Body of pancreas (tissue), 4 donors: ENCODE data around the gene UNC93A. TPM values are rescaled to one million over a fixed set of nuclear protein-coding genes. Genes with fewer than 3 reads are reported as not detected.

ENCODE experiments used
- ATAC-seq: fragments of 150-250 bp; one replicate; pipeline ENCODE4 v1.9.1; 2016
- DNase-seq, 4 donors: peaks; one replicate each; pipeline ENCODE4 v3.0.0-alpha.2; 2019
- H3K27ac ChIP-seq, 4 donors: fragments of 200-600 bp; sonication (generic); 1 replicate in 3 of 4; 2 replicates in 1 of 4; pipeline versions ENCODE4 v1.5.1 to v1.6.1; 2016 to 2019; ENCODE audit warnings: mild to moderate bottlenecking in 1 of 4, mixed read lengths in 1 of 4, moderate library complexity in 1 of 4
- H3K27me3 ChIP-seq, 2 donors: fragments of 200-600 bp; sonication (generic); one replicate each; pipeline ENCODE4 v1.6.0; 2016; ENCODE audit warnings: mild to moderate bottlenecking in 1 of 2
- H3K36me3 ChIP-seq, 2 donors: fragments of 200-600 bp; sonication (generic); replicated peaks in 1 of 2; 2 replicates each; pipeline ENCODE4 v1.5.1; 2016; ENCODE audit warnings: low read depth in 2 of 2; ENCODE audit not compliant: insufficient read depth in 1 of 2
- H3K4me1 ChIP-seq: fragments of 200-600 bp; sonication (generic); one replicate; pipeline ENCODE4 v1.6.0; 2016
- H3K4me3 ChIP-seq, 2 donors: fragments of 200-600 bp; sonication (generic); 1 replicate in 1 of 2; 2 replicates in 1 of 2; pipeline ENCODE4 v1.5.1; 2016 to 2019
- H3K9me3 ChIP-seq, 3 donors: fragments of 200-600 bp; sonication (generic); 1 replicate in 2 of 3; 2 replicates in 1 of 3; pipeline ENCODE4 v1.5.1; 2016
- POLR2A ChIP-seq, 3 donors: fragments of 450-650 bp; IDR thresholded peaks; one replicate each; pipeline ENCODE4 v1.6.1; 2016; ENCODE audit warnings: antibody characterized with exemption in 3 of 3, mild to moderate bottlenecking in 2 of 3
- WGBS, 2 donors: methylation state at CpG; one replicate each; pipeline ENCODE4 v1.1.5; 2017; 5-methylcytosine and 5-hydroxymethylcytosine counted together
- intact Hi-C: fragments of 100-400 bp; cut with DNase I; formaldehyde crosslinking; loops from one replicate; pipeline ENCODE4 v1.15.1; 2023
- total RNA-seq, 2 donors: library from RNA; depleted of rRNA; stranded (reverse); fragments of >200 nt; gene quantifications; one replicate each; pipeline ENCODE4 v1.1.0, GENCODE V29; 2016
- TF ChIP-seq, protein P1 (sequence below), 7 experiments: fragments of 450-650 bp in 4 of 7; fragments of 200-600 bp in 3 of 7; sonication (generic) in 3 of 7; IDR thresholded peaks; one replicate each; pipeline ENCODE4 v1.5.1; 2016 to 2019; ENCODE audit warnings: antibody characterized with exemption in 7 of 7

Gene UNC93A
- total RNA-seq, 2 donors from 2014 or later = not detected

DNA sequence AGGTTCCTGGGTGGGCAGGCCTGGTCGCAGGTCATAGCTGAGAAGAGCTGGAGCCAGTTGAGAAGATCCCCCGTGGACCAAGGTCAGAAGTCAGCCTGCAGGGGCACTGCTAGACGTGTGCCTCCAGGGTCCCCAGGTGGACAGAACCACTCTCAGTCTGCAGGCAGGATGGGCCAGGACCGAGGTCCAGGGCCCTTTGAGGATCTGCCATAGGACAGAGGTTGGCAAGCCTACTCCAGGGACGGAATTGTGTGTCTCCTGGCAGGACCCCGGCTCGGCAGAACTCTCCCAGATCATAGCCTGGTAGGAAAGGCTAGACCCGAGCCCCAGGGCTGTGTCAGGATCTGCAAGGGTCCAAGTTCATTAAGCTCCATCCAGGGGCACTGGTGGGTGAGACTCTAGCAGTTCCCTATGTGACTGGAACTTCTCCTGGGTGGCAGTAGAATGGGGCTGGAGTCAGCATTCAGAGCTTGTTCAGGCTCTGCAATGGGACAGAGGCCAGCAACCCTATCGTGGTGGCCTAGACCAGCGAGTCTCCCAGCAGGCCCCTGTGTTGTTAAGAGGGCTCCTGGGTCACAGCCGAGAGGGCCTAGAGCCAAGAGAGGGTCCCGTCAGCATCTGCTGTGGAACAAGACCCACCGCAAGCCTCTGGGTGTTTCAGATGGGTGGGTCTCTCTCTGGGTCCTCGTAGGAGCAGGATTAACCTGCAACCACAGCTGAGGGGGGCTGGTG is 51.9 kb downstream of the UNC93A start:
- H3K4me1 ChIP-seq = no peaks in the 10 kb centered on the region
- H3K36me3 ChIP-seq = no peaks in the 10 kb centered on the region
- intact Hi-C loops = no loop called here
- H3K27ac ChIP-seq = no peak overlapping the region
- ATAC-seq (no peak), DNase-seq (no peak)
- no peak overlapping the region for H3K4me3 ChIP-seq
- TF ChIP-seq, protein P1, sequence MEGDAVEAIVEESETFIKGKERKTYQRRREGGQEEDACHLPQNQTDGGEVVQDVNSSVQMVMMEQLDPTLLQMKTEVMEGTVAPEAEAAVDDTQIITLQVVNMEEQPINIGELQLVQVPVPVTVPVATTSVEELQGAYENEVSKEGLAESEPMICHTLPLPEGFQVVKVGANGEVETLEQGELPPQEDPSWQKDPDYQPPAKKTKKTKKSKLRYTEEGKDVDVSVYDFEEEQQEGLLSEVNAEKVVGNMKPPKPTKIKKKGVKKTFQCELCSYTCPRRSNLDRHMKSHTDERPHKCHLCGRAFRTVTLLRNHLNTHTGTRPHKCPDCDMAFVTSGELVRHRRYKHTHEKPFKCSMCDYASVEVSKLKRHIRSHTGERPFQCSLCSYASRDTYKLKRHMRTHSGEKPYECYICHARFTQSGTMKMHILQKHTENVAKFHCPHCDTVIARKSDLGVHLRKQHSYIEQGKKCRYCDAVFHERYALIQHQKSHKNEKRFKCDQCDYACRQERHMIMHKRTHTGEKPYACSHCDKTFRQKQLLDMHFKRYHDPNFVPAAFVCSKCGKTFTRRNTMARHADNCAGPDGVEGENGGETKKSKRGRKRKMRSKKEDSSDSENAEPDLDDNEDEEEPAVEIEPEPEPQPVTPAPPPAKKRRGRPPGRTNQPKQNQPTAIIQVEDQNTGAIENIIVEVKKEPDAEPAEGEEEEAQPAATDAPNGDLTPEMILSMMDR (IDR thresholded peaks at IDR 0.05) = no peak
- TF ChIP-seq POLR2A (IDR thresholded peaks at IDR 0.05) = no peak
- WGBS, 2 donors = 75 to 85% methylated on average over 8 to 14 of the region's 14 CpGs
- H3K27me3 ChIP-seq = no peaks in the 10 kb centered on the region
- H3K9me3 ChIP-seq = no peaks in the 10 kb centered on the region

DNA sequence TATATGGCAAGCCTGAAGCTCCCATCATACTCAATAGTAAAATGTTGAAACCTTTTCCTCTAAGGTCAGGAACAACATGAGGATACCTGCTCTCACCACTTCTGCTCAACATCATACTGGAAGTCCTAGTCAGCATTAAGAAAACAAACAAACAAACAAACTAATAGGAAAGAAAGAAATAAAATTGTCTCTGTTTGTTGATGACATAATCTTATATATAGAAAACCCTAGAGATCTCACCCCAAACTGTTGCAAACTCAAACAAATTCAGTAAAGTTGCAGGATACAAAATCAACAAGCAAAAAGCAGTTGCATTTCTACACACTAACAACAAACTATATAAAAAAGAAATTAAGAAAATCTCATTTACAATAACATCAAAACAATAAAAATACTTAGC is 54.2 kb downstream of the UNC93A start:
- TF ChIP-seq, protein P1 (IDR thresholded peaks at IDR 0.05) = no peak
- no peak for TF ChIP-seq POLR2A (IDR thresholded peaks at IDR 0.05)
- DNase-seq (no peak), ATAC-seq (no peak)
- no peaks in the 10 kb centered on the region for H3K4me1 ChIP-seq
- no peak overlapping the region for H3K27ac ChIP-seq
- intact Hi-C loops = no loop called here
- no peak overlapping the region for H3K4me3 ChIP-seq
- no peaks in the 10 kb centered on the region for H3K9me3 ChIP-seq
- no peaks in the 10 kb centered on the region for H3K36me3 ChIP-seq
- H3K27me3 ChIP-seq = no peaks in the 10 kb centered on the region

DNA sequence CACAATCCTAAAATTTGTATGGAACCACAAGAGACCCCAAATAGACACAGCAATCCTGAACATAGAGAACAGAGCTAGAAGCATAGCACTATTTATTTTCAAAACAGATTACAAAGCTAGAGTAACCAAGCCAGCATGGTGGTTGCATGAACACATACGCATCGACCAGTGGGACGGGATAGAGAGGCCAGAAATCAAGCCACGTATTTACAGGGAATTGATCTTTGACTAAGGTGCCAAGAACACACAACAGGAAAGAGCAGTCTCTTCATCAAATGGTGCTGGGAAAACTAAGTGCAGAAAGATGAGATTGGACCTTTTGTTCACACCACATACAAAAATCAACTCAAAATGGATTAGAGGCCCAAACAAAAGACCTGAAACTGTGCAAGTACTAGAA is 54.8 kb downstream of the UNC93A start:
- 64 to 68% methylated on average over 4 of the region's 4 CpGs for WGBS, 2 donors
- H3K27ac ChIP-seq = no peak overlapping the region
- DNase-seq (no peak), ATAC-seq (no peak)
- TF ChIP-seq, protein P1 (IDR thresholded peaks at IDR 0.05) = no peak
- TF ChIP-seq POLR2A (IDR thresholded peaks at IDR 0.05) = no peak
- H3K4me1 ChIP-seq = peaks cover 5% of the 10 kb centered on the region
- H3K36me3 ChIP-seq = no peaks in the 10 kb centered on the region
- intact Hi-C loops = no loop called here
- H3K4me3 ChIP-seq = no peak overlapping the region
- H3K27me3 ChIP-seq = no peaks in the 10 kb centered on the region
- H3K9me3 ChIP-seq = no peaks in the 10 kb centered on the region

DNA sequence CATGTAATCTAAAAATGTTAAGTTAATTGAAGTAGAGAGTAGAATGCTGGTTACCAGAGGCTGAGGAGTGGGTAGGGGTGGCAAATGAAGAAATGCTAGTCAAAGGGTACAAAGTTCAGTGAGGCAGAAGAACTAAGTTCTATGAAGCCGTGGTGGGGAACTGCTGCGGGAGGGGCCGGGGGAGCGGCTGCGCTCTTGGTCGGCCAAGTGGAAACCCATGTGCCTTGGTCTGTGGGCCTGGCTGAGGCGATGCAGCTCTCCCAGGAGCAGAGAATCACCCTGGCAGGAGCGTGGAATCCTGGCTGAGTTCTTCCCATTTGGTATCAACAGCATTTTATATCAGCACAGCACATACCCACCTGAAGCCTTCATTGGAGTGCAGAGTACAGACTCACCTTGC is 56.1 kb downstream of the UNC93A start:
- Histone ChIP-seq H3K4me1 (peaks cover 12% of the 10 kb centered on the region), H3K36me3 (no peaks in the 10 kb centered on the region), H3K9me3 (no peaks in the 10 kb centered on the region), H3K27me3 (no peaks in the 10 kb centered on the region), H3K27ac (no peak overlapping the region), H3K4me3 (no peak overlapping the region)
- DNase-seq = no peak
- WGBS, 2 donors = 82 to 93% methylated on average over 8 of the region's 8 CpGs
- TF ChIP-seq, protein P1 (IDR thresholded peaks at IDR 0.05) = no peak
- TF ChIP-seq POLR2A (IDR thresholded peaks at IDR 0.05) = no peak
- ATAC-seq = no peak
- intact Hi-C loops = no loop called here

DNA sequence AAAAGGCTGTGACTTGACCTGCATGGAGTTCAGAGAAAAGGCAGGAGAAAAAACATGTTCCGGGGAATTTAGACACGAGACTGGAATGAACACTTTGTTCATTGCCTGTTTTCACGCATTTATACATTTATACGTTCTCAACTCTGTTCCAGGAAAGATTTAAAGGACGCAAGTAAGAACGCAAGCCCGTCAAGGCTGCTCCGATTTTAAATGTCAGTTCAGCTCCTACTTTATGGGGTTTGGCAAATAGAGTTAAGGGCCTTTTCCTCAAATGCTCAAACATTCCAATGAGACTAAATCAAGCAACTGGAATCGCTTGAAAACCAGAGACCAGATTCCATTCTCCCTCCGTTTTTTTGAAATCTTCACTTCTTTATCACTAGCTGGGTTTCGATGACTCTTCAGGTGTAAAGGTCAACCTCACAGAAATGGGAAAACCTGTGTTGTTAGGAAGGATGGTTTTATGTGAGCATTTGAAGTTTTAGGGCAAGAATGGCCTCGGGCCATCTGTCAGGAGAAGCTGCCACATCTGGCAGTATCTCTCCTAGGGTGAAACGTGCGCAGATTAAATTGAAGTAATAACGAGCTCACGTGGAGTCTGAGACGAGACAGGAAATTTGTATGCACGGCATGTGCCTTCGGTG is 58.6 kb downstream of the UNC93A start:
- DNase-seq = no peak
- H3K9me3 ChIP-seq = no peaks in the 10 kb centered on the region
- WGBS, 2 donors = 65 to 78% methylated on average over 19 of the region's 19 CpGs
- no peak overlapping the region for H3K27ac ChIP-seq
- intact Hi-C loops = no loop called here
- peaks cover 12% of the 10 kb centered on the region for H3K4me1 ChIP-seq
- TF ChIP-seq, protein P1 (IDR thresholded peaks at IDR 0.05) = no peak
- no peak for TF ChIP-seq POLR2A (IDR thresholded peaks at IDR 0.05)
- H3K36me3 ChIP-seq = no peaks in the 10 kb centered on the region
- ATAC-seq = no peak
- H3K4me3 ChIP-seq = no peak overlapping the region
- H3K27me3 ChIP-seq = no peaks in the 10 kb centered on the region
